Stimulated activated CD4-positive, alpha-beta T cell treated with anti-CD3 and anti-CD28 coated beads, Interleukin-1b, Interleukin-23, amount 100 ng/mL, for 1 hour (primary cell): ENCODE data around the gene LIX1L.
"Not testable (repeated sequence)": the region's sequence is repeated elsewhere in the genome, so short reads cannot be mapped to it uniquely, and the experiment has no call there.

Experiments used
- DNase-seq, 2 donors: peaks; one replicate each; pipeline ENCODE4 v3.0.0-alpha.2; 2020; ENCODE audit warnings: low read depth in 2 of 2

The LIX1L gene

DNA sequence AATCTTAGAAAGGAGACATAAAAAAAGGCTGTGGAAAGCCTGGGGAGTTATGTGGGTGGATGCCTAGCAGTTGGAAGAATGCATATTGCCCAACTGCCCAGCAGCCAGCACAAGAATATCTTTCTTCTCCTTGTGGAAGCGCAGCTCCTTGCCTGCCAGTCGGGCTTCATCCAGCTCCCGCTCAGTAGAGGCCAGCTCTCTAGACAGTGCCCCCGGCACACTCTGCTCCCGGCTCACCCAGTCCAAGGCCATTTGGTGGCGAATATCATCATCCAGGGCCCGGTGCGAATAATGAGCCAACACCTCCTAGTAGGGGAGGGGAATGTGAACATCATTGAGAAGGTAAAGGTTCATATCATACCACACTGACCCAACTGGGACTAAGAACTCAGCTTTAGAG lies 21.6 kb downstream of the LIX1L start:
- DNase-seq, result no peak

DNA sequence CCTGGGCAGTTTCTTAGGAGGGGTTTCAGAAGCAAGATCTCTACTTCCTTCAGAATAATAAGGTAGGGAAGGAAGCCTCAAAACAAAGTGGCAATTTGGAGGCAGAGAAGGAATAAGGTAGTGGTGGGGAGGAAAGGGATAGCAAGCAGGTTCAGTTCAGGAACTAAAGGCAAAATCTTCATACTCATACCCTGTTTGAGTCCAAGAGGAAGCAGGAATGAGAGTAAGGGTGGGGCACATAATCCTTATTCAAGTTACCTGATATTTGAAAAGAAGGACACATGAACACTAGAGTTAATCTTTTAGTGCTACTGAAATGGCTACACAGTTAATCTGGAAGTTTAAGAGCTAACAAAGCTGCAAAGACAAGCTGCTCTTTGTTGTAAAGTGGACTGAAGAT lies 22.1 kb downstream of the LIX1L start:
- DNase-seq, result no peak

DNA sequence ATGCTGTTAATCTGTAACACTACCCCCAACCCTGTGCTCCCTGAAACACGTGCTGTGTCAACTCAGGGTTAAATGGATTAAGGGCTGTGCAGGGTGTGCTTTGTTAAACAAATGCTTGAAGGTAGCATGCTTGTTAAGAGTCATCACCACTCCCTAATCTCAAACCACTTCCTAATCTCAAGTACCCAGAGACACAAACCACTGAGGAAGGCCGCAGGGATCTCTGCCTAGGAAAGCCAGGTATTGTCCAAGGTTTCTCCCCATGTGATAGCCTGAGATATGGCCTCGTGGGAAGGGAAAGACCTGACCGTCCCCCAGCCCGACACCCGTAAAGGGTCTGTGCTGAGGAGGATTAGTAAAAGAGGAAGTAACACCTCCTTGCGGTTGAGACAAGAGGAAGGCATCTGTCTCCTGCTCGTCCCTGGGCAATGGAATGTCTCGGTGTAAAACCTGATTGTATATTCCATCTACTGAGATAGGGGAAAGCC lies 25.3 kb downstream of the LIX1L start:
- not testable (repeated sequence) for DNase-seq

DNA sequence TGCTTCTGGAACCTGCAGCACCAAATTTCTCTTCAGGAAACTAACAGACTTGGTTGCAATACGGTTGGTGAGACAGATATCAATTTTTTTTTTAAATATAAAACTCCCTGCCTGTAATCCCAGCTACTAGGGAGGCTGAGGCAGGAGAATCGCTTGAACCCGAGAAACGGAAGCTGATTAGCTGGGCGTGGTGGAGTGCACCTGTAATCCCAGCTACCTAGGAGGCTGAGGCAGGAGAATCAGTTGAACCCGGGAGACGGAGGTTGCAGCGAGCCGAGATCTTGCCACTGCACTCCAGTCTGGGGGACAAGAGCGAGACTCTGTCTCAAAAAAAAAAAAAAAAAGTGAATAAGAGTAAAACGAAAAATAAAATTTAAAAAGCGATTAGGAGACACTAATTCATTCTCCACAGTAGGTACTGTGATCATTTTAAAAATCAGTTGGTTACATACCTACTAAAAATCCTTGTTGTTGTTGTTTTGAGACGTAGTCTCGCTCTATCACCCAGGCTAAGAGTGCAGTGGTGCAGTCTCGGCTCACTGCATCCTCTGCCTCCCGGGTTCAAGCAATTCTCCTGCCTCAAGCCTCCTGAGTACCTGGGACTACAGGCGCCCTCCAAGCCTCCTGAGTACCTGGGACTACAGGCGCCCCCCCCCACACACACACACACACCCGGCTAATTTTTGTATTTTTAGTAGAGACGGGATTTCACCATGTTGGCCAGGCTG lies 29.7 kb downstream of the LIX1L start:
- no peak for DNase-seq

DNA sequence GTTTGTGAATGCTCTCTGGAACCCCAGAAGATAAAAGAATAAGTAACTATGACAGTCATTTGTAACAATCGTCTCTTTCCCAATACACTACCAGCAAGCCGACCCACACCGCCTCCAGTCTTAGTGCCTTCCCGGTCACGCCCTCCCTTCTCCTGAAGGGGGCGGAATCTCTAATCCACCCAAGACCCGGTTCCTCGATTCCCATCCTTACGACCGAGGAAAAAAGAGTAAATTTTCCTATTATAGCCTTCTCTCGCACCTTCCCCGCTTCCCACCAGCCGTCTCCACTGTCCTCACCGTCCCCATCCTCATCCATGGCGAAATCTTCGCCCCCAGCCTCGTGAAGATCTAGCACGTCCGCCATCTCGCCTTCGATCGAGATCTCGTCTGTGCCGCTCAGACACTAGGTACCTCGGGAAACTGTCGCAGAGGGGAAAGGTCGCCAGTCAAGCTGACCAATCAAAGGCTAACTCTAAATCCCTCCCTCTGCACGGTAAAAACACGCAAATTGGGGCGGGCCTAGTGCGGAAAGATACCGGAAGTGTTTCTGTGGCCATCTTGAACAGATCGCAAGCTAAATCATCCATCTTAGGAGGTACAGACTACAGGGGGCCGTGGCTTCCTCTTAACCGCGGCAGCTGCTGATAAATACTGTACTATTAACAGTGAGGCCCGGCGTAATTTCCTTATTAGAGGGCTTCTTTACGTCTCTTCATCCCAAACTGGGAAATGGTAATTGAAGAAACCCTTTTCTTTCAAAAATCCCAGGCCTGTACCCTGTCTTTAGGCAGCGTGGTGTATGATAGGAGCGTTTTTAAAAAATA lies 30.5 kb downstream of the LIX1L start, which contains the start of gene RBM8A:
TSS of gene RBM8A (minus strand) at position 422 of the 824 bp plus-strand sequence. CDS start at position 364, 58 bp downstream.
- peak; percentile 74 to 84 for DNase-seq

DNA sequence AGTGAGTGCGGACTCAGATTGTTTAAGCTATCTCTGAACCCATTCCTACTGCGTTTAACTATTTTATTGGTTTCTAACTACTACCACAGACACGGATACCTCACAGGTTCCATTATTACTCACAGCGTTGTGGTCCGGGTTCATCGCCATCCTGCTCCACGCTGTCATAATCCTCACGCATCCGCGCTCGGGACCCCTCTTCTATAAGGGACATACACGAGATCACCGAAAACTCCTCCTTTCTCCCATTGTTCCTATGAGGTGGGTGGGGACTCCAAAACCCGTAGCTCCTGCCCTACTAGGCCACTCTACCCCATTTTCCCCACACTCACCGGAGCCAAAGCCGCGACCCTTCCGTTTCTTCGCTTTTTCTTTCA lies 31.1 kb downstream of the LIX1L start:
- peak in 1 of 2 donors; percentile 30 for DNase-seq

DNA sequence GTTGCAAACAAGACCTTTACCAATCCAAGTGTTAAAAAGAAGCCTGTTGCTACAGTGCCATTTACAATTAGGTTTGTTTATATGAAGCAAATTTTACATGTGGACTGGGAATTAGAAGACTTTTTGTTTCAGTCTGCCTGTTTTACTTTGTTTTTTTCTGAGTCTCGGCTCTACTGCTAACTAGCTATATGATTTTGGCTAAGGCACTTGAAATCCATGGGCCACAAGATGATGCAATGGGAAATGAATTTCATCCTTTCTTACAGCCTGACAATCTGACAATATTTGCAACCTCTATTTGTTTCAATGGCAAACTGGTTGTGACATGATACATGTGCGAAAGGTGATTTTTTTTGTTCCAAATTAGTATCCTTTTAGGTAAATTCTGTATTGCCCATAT lies 35.6 kb downstream of the LIX1L start:
- DNase-seq, result no peak

DNA sequence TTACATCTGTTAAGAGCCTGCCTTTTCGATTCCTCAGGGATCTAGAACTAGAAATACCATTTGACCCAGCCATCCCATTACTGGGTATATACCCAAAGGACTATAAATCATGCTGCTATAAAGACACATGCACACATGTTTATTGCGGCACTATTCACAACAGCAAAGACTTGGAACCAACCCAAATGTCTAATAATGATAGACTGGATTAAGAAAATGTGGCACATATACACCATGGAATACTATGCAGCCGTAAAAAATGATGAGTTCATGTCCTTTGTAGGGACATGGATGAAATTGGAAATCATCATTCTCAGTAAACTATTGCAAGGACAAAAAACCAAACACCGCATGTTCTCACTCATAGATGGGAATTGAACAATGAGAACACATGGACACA lies 37.5 kb downstream of the LIX1L start:
- DNase-seq, result not testable (repeated sequence)

DNA sequence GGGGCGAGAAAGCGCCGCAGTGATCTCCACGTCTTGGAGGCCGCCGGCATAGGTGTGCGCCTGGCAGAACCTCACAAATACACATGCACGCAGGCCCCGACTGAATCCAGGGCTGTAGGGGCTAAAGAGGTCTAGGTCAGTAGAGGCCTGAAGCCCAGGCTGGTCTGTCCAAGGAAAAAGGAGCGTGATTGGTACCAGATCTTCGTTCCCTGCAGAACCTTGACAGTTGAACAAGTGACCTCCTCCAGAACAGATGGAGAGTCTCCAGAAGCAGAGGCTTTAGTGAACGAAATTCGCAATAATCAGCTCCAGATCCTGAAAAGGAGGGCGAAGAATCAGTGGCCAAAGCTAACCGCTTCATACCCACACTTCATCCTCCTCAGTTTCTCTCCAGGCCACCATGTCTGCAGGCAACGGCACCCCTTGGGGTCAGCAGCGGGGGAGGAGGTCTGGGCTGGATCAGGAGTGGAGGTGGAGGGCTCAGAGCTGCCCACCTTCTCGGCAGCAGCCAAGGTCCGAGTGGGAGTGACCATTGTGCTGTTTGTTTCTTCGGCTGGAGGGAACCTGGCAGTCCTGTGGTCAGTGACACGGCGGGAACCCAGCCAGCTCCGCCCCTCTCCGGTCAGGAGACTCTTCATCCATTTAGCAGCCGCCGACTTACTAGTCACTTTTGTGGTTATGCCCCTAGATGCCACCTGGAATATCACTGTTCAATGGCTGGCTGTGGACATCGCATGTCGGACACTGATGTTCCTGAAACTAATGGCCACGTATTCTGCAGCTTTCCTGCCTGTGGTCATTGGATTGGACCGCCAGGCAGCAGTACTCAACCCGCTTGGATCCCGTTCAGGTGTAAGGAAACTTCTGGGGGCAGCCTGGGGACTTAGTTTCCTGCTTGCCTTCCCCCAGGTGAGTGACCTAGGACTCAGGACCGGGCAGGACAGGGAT lies 38.6 kb downstream of the LIX1L start:
- no peak for DNase-seq

DNA sequence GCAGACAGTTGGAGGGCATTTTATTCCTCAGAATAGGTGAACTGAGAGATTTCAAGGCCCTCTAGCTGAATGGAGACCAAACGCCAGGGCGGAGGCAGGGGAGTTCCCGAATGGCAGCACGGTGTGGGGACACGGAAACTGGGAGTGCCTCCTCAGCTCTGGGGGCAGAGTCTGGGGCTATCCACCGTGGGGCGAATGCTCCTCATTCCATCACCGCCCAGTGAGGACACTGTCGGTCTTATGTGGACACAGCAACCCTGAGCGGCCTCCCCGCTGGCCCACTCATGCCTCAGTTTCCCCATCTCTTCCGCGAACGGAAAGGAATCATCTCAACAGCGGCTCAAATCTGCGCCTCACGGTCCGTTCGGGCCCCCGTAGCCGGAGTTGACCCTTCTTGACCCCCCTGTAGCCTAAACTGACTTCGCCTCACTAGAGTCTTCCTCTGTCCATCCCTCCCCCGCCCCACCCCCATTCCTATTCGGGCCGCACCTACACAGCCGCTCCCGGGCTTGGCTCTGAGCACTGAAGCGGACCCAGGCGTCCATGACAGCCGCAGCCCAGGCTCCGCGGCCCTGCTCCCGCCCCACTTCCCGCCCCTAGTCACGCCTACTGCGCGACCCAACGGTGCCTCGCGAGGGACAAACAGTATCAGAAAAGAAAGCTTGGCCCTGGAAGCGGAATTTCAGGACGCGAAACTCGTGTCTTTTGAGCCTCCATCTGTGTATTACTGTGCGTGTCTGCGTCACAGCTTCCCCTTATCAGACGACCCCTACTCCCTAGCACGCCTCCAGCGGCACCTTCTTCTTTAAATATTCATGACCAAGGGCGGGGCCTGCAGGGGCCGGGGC lies 39.4 kb downstream of the LIX1L start, which contains the start of gene PEX11B:
TSS of gene PEX11B (minus strand) at position 574 of the 848 bp plus-strand sequence. CDS start at position 545, 29 bp downstream.
- peak; percentile 76 to 88 for DNase-seq

DNA sequence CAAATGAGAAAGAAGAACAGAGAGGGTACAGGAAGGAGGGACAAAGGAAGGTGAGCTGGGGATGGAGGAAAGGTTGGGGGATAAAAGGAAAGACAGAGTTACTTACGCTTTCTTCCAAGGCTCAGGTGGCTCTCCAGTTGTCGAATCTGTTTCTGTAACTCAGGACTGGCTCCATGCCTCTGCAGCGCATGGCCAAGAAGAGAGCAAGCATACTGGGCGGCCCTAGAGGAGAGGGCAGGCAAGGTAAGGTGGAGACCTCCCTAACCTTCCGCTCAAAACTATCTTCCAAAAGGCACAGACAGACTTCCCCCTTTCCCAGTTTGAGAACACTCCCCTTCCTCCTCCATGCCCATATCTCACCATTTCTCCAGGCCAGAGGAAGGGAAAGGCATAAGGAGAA lies 40.2 kb downstream of the LIX1L start:
- DNase-seq, result no peak

DNA sequence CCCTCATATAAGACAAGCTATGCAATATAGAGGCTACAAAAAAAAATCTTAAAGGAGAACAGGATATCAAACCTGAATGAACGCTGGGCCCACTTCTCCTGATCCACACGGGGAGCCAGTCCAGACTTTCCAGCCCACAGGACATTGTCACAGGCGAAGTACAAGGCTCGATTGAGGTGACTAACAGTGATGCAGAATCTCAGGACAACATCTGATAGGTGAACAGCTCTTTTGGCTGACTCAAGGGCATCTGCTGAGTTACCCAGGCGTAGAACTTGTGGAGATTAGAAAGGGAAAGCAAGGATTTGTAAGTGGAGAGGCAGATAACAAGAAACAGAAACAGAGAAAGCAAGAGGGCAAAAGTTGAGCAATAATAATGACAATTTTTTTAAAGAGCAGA lies 41.1 kb downstream of the LIX1L start:
- DNase-seq, result no peak

DNA sequence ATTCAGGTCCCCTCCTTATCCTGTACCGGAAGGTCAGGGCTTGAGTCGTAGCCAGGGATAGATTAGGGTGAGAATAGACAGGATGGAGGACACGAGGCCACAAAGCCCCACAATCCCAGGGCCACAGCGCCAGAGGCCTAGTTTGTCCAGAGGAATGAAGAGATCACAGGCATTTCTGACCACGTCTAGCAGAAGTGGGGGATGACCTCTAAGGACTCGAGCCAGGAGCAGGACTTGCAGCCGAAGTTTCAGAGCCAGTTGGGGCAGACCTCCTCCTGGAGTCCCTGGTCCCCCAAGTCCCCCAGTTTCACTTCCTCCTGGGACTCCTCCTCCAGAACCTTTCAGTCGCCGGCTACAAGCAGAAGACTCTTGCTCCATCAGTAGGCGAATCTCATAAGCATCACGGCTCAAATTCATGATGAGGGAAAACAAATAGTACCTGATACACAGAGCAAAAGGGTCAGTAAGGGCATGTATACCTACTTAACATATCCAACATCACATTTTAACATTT lies 45.6 kb downstream of the LIX1L start:
- DNase-seq, result no peak

DNA sequence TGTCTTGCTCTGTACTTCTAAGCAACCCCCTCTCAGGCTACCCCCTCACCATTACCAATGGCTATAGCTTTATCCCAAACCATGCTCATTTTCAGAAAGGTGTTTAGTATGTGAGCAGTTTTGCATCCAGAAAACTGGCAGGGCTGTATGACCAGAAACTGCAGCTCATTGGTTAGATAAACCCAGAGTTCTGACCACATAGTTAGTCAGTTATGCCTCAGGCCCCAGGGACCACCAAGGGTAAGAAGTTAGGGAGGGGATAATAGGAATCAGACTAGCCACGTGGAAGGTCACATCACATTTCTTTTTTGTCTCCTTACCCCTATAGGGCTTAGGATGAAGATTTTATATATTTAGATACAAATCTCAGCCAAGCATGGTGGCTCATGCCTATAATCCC lies 49.2 kb downstream of the LIX1L start:
- no peak for DNase-seq

DNA sequence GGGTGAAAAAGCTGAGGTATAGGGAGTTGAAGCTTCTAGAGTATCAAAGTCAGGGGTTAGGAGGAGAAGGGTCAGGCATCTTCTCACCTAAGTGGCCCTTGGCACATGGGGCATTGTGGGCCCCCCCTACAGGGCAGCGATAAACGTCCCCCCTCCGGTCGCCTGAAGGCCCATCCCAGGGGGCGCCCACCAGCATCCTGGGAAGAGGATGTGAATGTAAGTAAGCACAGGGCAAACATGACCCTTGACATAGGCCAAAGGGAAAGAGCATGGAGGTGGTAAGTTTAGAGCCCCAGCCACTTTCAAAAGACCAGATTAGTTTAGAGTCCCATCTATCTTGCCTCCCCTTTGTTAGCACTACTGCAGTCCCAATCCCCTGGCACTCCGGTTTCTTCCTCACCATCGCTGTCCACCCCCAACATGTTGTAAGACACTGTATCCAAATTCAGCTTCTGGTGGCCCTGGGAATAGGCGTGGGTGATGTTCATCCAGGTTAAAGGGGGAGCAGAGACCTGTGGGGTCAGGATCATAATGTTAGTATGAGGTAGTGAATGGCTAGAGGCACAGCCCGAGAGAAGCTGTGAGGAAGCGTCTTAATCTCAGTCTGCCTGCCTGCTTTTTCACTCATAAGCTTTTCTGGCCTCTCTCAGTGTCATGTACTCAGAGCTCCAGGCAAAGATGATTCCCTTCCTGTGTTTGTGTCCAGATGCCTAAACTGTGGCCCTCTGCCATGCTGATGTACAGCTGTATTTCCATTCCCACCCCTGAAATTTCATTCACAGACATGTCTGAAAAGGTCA lies 50.7 kb downstream of the LIX1L start:
- DNase-seq, result no peak

DNA sequence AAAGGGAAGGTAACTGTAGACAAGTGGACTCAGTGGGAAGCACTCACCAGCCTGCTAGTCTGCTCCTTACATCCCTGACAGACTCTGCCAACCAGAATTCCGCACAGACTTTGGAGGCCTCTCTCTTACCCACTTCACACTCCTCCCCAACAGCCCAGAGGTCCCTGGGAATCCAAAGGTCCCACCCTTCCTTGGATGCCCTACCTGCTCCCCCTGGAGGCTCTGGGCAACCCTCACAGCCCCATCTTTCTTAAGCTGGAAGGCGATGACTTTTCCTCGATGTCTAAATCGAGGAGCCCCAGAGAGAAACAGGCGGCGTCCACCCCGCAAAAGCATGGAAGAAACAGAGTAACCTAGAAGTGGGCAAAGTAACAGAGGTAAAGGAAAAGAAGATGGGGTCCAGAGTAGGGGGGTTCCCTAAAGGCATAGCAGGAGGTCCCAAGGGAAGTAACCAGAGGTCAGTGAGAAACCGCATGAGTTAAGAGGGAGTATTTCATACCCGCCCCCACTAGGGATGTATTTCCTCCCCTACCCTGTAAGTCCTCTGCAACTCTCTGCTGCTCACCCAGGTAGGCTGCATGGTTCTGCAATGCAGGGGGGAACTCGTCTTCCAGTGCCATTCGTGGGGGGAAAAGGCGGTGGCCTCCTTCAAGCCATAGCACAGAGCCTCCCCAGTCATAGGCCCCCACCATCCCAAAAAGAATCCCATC lies 56.4 kb downstream of the LIX1L start:
- DNase-seq, result no peak

DNA sequence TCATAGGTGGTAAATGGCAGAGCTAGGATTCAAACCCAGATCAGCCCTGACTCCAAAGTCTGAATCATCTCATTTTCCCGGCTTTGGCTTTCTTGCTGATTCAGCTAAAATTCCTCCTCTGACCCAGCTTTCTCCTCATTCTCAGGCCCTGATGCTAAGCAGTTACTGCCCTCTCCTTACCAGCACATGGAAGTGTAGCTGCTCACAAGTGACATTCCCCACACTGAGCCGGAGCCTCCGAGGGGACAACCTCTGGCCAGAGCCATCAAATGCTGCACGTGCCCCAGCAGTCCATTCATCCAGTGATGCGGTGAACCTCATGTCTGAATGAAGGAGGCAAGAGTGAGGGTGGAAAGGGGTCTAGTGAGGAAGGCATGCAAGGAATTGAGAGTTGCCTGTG lies 59.1 kb downstream of the LIX1L start:
- DNase-seq, result no peak

DNA sequence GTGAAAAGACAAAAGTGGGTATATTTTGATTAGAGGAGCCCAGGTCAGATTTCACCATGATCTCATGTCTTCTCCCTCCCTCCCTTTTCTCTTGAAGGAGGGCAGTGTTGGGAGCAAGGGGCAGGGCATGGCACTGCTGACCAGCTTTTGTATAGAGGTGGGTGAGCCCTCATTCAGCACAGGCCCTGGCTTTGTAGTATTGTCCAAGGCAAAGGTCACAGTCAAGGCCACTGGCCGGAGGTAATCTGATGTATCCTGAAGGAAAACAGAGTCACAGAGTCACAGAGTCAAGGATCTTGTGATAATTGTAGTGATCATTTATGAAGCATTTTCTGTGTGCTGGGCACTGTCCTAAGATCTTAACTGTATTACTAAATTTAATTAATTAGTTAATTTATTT lies 59.8 kb downstream of the LIX1L start:
- no peak for DNase-seq

DNA sequence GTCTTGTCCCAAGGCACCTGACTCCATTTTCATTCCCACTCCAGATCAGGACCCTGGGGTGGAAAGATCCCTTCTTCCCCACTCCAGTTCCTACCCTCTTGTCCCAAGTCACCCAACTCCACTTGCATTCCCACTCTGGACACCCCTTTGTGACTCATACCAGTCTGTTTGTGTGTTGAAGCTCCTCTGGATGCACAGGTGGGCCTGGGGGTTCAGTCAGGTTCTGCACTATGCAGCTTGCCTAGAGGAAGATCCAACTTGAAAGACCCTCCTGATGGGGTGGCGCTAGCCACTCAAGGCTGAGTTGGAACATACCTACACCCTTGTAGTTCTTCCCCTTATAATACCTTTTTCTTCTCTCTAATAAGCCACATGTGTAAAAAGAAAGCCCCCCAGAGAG lies 62.3 kb downstream of the LIX1L start:
- no peak for DNase-seq
